IMR-90 (cell line): Measurements from ENCODE around the gene CEP78.

Experiments
- BHLHE40 ChIP-seq: fragments of 150-350 bp; IDR thresholded peaks from 2 replicates; pipeline ENCODE4 v1.6.1; 2016; ENCODE audit warnings: mild to moderate bottlenecking, low read depth, low read length
- CEBPB ChIP-seq: IDR thresholded peaks from 2 replicates; pipeline ENCODE4 v1.6.1; 2012; ENCODE audit warnings: low read depth, low read length, improper control_type of control experiment
- CHD1 ChIP-seq: IDR thresholded peaks from 2 replicates; pipeline ENCODE4 v1.6.1; 2012; ENCODE audit warnings: low read depth, low read length, improper control_type of control experiment
- CTCF ChIP-seq: conservative IDR thresholded peaks from 2 replicates; pipeline ENCODE4 v1.5.1; 2012; ENCODE audit warnings: mild to moderate bottlenecking, low read depth, low read length, improper control_type of control experiment
- FOS ChIP-seq: fragments of 150-350 bp; IDR thresholded peaks from 2 replicates; pipeline ENCODE4 v1.6.1; 2016; ENCODE audit warnings: low read depth, low read length
- MAFK ChIP-seq: IDR thresholded peaks from 2 replicates; pipeline ENCODE4 v1.6.1; 2012; ENCODE audit warnings: low read depth, low read length, improper control_type of control experiment
- MAZ ChIP-seq: IDR thresholded peaks from 2 replicates; pipeline ENCODE4 v1.6.1; 2012; ENCODE audit warnings: low read depth, mild to moderate bottlenecking, low read length, improper control_type of control experiment, moderate library complexity, borderline replicate concordance
- MXI1 ChIP-seq: IDR thresholded peaks from 2 replicates; pipeline ENCODE4 v1.6.1; 2012; ENCODE audit warnings: low read depth, mild to moderate bottlenecking, low read length, moderate library complexity, borderline replicate concordance
- POLR2A ChIP-seq: IDR thresholded peaks from 2 replicates; pipeline ENCODE4 v1.6.1; 2012; ENCODE audit warnings: mild to moderate bottlenecking, low read depth, low read length
- RCOR1 ChIP-seq: IDR thresholded peaks from 2 replicates; pipeline ENCODE4 v1.6.1; 2012; ENCODE audit warnings: mild to moderate bottlenecking, low read length, improper control_type of control experiment; ENCODE audit not compliant: insufficient replicate concordance
- RFX5 ChIP-seq: IDR thresholded peaks from 2 replicates; pipeline ENCODE4 v1.8.0; 2012; ENCODE audit warnings: low read depth, mild to moderate bottlenecking, low read length, moderate library complexity
- SMC3 ChIP-seq: fragments of 150-350 bp; IDR thresholded peaks from 2 replicates; pipeline ENCODE4 v1.6.1; 2016; ENCODE audit warnings: low read depth, mild to moderate bottlenecking, antibody characterized with exemption, low read length, moderate library complexity
- TF ChIP-seq, protein P1 (sequence below): fragments of 150-350 bp; IDR thresholded peaks from 2 replicates; pipeline ENCODE4 v1.6.1; 2017; ENCODE audit warnings: mild to moderate bottlenecking, antibody characterized with exemption, low read length, low read depth
- TF ChIP-seq, protein P2 (sequence below): fragments of 150-350 bp; IDR thresholded peaks from 2 replicates; pipeline ENCODE4 v1.6.1; 2016; ENCODE audit warnings: low read depth, mild to moderate bottlenecking, low read length, moderate library complexity, borderline replicate concordance

DNA sequence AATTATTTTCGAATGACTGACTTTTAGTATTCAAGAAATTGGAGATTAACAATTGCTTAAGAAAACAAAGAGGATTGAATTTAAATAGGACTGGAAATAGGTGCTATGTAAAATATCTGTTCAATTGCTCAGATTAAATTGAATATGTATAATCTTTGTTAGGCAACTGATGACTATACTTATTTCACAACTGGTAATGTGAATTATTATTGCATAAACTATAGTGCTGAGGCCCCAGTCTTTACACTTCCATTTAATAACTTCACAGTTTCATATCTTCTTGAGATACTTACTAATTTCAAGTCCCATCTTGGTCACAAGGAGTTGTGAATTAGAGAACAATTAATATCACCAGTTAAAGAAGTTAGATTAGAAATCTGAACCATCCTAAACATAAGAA, 16.7 kb downstream of the CEP78 start:
- TF ChIP-seq CHD1 (no peak), POLR2A (no peak), CTCF (no peak), CEBPB (no peak), MAFK (no peak), FOS (no peak), RFX5 (no peak), SMC3 (no peak), BHLHE40 (no peak), MAZ (no peak), RCOR1 (no peak), MXI1 (no peak)
- TF ChIP-seq, protein P1, sequence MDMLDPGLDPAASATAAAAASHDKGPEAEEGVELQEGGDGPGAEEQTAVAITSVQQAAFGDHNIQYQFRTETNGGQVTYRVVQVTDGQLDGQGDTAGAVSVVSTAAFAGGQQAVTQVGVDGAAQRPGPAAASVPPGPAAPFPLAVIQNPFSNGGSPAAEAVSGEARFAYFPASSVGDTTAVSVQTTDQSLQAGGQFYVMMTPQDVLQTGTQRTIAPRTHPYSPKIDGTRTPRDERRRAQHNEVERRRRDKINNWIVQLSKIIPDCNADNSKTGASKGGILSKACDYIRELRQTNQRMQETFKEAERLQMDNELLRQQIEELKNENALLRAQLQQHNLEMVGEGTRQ = no peak
- TF ChIP-seq, protein P2, sequence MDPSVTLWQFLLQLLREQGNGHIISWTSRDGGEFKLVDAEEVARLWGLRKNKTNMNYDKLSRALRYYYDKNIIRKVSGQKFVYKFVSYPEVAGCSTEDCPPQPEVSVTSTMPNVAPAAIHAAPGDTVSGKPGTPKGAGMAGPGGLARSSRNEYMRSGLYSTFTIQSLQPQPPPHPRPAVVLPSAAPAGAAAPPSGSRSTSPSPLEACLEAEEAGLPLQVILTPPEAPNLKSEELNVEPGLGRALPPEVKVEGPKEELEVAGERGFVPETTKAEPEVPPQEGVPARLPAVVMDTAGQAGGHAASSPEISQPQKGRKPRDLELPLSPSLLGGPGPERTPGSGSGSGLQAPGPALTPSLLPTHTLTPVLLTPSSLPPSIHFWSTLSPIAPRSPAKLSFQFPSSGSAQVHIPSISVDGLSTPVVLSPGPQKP = no peak
